OCI-LY1 (cell line): Measurements from ENCODE around the gene PRSS50.

Experiments used
- H2AFZ ChIP-seq: fragments of 200-600 bp; sonication (generic), shearing (Covaris generic); 2 replicates; pipeline ENCODE4 v1.6.0; 2014; ENCODE audit warnings: antibody characterized with exemption, mild to moderate bottlenecking, low read length
- H3F3A ChIP-seq: fragments of 200-600 bp; sonication (generic), shearing (Covaris generic); 2 replicates; pipeline ENCODE4 v1.6.0; 2014; ENCODE audit warnings: mild to moderate bottlenecking, antibody characterized with exemption, low read length, moderate library complexity; ENCODE audit not compliant: insufficient read depth
- H3K27ac ChIP-seq: fragments of 200-600 bp; sonication (generic); 2 replicates; pipeline ENCODE4 v1.5.1; 2014; ENCODE audit warnings: low read length, mixed run types, mild to moderate bottlenecking, low read depth; ENCODE audit not compliant: poor library complexity, severe bottlenecking
- H3K27me3 ChIP-seq: fragments of 200-600 bp; sonication (generic); 2 replicates; pipeline ENCODE4 v1.6.0; 2014; ENCODE audit warnings: antibody characterized with exemption, mild to moderate bottlenecking, low read length, moderate library complexity; ENCODE audit not compliant: insufficient read depth
- H3K36me3 ChIP-seq: fragments of 200-600 bp; sonication (generic); 2 replicates; pipeline ENCODE4 v1.6.1; 2014; ENCODE audit warnings: mild to moderate bottlenecking, antibody characterized with exemption, low read length, moderate library complexity, mixed read lengths; ENCODE audit not compliant: insufficient read depth
- H3K4me1 ChIP-seq: fragments of 200-600 bp; sonication (generic); 2 replicates; pipeline ENCODE4 v1.5.1; 2014; ENCODE audit warnings: mild to moderate bottlenecking, low read length, moderate library complexity; ENCODE audit not compliant: insufficient read depth, severe bottlenecking
- H3K4me2 ChIP-seq: fragments of 200-600 bp; sonication (generic), shearing (Covaris generic); 2 replicates; pipeline ENCODE4 v1.6.1; 2014; ENCODE audit warnings: low read length
- H3K4me3 ChIP-seq: fragments of 200-600 bp; sonication (generic); 2 replicates; pipeline ENCODE4 v1.5.1; 2014; ENCODE audit warnings: low read length, low read depth, mild to moderate bottlenecking, mixed read lengths; ENCODE audit not compliant: poor library complexity, severe bottlenecking
- H3K79me2 ChIP-seq: fragments of 200-600 bp; shearing (Covaris generic); 2 replicates; pipeline ENCODE4 v1.6.1; 2016; ENCODE audit warnings: mixed run types, low read length, mixed read lengths; ENCODE audit not compliant: insufficient read depth
- H3K9ac ChIP-seq: fragments of 200-600 bp; sonication (generic), shearing (Covaris generic); 2 replicates; pipeline ENCODE4 v1.6.1; 2014; ENCODE audit warnings: mild to moderate bottlenecking, low read length, mixed read lengths
- H3K9me2 ChIP-seq: fragments of 200-600 bp; sonication (generic), shearing (Covaris generic); 2 replicates; pipeline ENCODE4 v1.6.1; 2014; ENCODE audit warnings: low read depth, mild to moderate bottlenecking, low read length, mixed read lengths
- H3K9me3 ChIP-seq: fragments of 200-600 bp; shearing (Covaris generic); 2 replicates; pipeline ENCODE4 v1.6.1; 2014; ENCODE audit warnings: low read length, mixed read lengths
- H4K20me1 ChIP-seq: fragments of 200-600 bp; sonication (generic), shearing (Covaris generic); 2 replicates; pipeline ENCODE4 v1.6.0; 2016; ENCODE audit warnings: mild to moderate bottlenecking, low read length; ENCODE audit not compliant: insufficient read depth
- EZH2 ChIP-seq: fragments of 200-600 bp; sonication (generic), shearing (Covaris generic); IDR thresholded peaks from 2 replicates; pipeline ENCODE4 v1.8.0; 2017; ENCODE audit warnings: borderline replicate concordance, mixed run types, mild to moderate bottlenecking, antibody characterized with exemption, low read length, moderate library complexity, mixed read lengths
- TF ChIP-seq, protein P1 (sequence below): fragments of 200-600 bp; sonication (generic), shearing (Covaris generic); IDR thresholded peaks from 2 replicates; pipeline ENCODE4 v1.5.1; 2017; ENCODE audit warnings: mild to moderate bottlenecking, antibody characterized with exemption, low read length, moderate library complexity, mixed read lengths

PRSS50 gene

DNA sequence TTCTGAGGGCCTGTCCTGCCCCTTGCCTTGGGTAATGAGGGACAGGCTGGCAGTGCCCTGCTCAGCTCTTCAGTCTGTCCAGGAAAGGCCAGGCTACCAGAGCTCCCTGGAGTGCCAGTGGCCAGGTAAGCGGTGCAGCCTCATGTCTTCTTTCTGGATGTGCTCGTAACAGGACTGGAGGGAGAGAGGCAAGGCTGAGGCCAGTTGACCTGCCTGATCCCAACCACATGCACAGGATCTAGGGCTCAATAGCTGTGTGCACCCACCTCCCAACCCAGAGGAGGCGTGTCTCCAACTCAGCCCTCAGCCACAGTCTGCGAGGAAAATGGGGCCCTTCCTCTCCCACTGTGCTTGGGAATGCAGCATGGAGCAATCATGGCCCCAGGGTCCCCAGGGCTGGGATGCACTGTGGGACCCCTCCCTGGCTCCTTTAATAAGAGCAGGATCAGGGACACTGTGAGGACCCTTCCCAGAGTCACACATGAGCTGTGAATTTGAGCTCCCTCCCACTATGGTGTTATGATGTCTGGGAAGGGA lies 46.7 kb downstream of the PRSS50 start:
- Histone ChIP-seq H3F3A (no peaks in the 10 kb centered on the region), H3K36me3 (no peaks in the 10 kb centered on the region), H2AFZ (no peak overlapping the region), H3K79me2 (no peaks in the 10 kb centered on the region), H3K4me1 (no peaks in the 10 kb centered on the region), H3K9me3 (no peaks in the 10 kb centered on the region), H3K27ac (no peak overlapping the region), H3K4me3 (no peak overlapping the region), H3K9ac (no peak overlapping the region), H4K20me1 (no peaks in the 10 kb centered on the region), H3K27me3 (0 out of 2 replicates have a peak, but pooled peaks cover 2% of the 10 kb centered on the region), H3K9me2 (no peaks in the 10 kb centered on the region), H3K4me2 (no peak overlapping the region)
- no peak for TF ChIP-seq EZH2

DNA sequence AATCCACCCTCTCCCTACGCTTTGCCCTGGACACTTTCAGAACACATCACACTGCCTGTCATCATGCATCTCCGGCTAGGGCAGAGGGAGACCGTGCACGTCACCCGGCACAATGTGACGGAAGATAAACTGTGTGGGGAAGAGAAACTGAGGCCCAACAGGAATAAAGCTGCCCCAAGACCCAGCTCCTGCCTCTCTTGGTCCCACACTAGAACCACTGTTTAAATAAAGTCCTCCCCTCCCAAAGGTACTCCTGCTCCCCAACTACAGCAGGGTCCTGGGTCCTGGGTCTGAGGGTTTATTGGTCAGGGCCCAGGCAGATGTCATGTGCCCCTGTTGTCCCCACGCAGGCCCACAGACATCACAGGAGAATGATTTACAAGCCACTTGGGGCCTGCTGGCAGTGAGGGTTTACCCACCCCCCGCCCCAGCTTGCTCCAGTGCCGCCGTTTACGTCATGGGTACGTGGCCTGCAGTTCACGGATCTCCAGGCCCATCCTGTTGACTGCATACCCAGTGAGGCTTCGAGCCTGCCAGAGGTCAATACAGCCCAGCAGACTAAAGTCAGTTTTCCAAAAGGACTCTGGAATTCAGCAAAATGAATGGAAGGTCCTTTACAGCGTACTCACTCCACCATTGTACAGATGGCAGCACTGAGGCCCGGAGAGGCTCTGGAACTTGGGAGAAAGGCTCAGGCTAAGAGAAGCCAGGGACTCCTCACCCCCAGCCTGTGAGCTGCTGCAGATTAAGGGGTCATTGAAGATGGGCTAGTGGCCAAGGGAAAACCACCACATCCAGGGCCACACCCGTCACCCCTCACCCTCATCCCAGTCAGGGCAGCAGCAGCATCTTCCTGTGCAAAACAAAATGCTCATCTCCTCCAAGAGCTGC lies 47.4 kb downstream of the PRSS50 start:
- Histone ChIP-seq H3K9me2 (no peaks in the 10 kb centered on the region), H2AFZ (no peak overlapping the region), H3K36me3 (no peaks in the 10 kb centered on the region), H3K79me2 (no peaks in the 10 kb centered on the region), H3K4me2 (no peak overlapping the region), H3K9me3 (no peaks in the 10 kb centered on the region), H4K20me1 (no peaks in the 10 kb centered on the region), H3K9ac (no peak overlapping the region), H3K27me3 (no peaks in the 10 kb centered on the region), H3K4me3 (no peak overlapping the region), H3F3A (no peaks in the 10 kb centered on the region), H3K27ac (no peak overlapping the region), H3K4me1 (no peaks in the 10 kb centered on the region)
- TF ChIP-seq EZH2 = no peak
- TF ChIP-seq, protein P1, sequence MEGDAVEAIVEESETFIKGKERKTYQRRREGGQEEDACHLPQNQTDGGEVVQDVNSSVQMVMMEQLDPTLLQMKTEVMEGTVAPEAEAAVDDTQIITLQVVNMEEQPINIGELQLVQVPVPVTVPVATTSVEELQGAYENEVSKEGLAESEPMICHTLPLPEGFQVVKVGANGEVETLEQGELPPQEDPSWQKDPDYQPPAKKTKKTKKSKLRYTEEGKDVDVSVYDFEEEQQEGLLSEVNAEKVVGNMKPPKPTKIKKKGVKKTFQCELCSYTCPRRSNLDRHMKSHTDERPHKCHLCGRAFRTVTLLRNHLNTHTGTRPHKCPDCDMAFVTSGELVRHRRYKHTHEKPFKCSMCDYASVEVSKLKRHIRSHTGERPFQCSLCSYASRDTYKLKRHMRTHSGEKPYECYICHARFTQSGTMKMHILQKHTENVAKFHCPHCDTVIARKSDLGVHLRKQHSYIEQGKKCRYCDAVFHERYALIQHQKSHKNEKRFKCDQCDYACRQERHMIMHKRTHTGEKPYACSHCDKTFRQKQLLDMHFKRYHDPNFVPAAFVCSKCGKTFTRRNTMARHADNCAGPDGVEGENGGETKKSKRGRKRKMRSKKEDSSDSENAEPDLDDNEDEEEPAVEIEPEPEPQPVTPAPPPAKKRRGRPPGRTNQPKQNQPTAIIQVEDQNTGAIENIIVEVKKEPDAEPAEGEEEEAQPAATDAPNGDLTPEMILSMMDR = no peak

DNA sequence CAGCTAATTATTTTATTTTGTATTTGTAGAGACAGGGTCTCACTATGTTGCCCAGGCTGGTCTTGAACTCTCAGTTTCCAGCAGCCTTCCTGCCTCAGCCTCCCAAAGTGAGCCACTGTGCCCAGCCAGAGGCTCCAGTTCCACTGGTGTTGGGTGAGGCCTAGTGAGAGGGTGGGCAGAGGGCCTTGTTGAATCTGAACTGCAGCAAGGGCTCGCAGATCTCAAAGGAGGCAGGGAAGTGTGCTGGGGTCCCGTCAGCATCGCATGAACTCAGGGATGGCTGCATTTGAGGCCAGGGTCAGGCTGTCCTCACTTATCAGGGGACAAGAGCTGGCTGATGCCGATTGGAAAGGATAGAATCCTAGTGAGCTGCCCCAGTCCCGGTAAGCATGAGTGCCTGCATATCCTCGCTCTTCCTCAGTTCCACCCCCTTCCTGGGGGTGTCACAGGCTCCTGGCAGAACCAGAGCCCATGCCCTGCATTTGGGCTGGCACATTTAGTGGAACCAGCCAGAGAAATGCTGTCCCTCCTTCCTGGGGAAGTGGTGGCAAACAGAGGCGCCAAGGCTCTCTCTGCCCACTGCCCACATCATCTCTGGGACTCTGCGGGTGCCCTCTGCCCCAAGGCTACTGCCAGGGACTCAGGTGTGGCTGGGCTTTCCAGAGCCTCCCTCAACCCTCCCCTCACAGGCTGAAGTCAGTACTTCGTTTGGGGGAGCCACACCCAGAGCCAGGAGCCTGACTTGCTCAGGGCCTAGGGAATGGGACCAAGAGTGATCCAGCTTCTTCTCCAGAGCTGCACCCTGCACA lies 48.3 kb downstream of the PRSS50 start:
- H3K9me2 ChIP-seq = no peaks in the 10 kb centered on the region

More for the DNA sequence above, 48.3 kb downstream of the PRSS50 start:
- Histone ChIP-seq H3K36me3 (no peaks in the 10 kb centered on the region), H3K79me2 (no peaks in the 10 kb centered on the region), H3K9ac (no peak overlapping the region), H3K27ac (no peak overlapping the region), H3K4me2 (no peak overlapping the region), H4K20me1 (no peaks in the 10 kb centered on the region), H3K4me1 (no peaks in the 10 kb centered on the region), H3K27me3 (no peaks in the 10 kb centered on the region), H3F3A (no peaks in the 10 kb centered on the region), H2AFZ (no peak overlapping the region), H3K4me3 (no peak overlapping the region), H3K9me3 (no peaks in the 10 kb centered on the region)
- TF ChIP-seq, protein P1 = no peak
- no peak for TF ChIP-seq EZH2
